ENCODE data around the gene DOCK3. TPM values are rescaled to one million over a fixed set of nuclear protein-coding genes. Genes with fewer than 3 reads are reported as not detected.

Gene DOCK3
- total RNA-seq, 1 experiment from 2014 or later: 8.3 TPM

DNA sequence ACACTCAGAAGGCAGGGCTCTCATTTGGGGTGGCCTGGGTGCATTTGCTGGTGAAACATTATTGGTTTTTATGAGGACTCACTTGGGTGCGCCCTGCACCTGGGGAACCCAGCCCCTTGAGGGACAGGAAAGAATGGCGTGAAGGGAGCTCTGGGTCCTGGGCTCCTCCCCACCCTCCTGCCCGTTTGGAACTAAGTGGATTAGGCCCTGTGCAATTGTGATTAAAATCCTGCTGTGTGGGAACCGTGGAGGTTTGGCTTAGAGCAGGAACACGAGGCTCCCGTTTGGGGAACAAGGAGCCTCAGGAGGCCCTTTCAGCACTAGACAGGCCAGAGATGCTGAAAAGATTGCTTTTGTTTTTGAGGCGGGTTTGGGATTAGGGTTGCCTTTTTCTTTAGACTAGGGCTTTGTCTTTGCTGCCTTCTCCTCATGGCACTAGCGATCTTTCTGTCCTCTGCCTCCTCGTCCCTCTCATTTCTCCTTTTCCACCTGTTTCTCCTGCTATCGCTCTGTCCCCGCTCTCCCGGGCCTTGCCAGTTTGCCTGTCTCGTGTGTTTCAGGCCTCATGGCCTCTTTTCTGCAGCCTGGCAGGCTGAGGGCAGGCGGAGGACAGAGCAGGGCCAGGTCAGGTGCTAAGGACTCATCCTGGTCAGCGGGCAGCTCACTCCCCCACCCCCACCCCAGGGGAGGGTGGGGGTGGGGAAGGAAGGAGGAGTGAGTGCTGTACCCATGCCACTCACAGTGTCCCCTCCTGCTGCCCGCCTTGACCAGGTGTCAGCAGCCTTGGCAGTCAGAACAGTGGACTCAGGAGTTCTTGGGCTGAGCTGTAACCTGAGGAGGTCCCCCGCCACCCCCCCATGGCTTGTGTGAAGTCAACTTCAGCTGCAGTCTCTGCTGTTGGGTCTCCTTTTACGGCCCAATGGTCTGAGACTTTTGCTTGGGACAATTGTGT lies 49.2 kb upstream of the DOCK3 start:
- DNase-seq: no peak
- Histone ChIP-seq H2BK15ac (ENCODE audit: low read depth, low read length) (no peak overlapping the region), H2BK20ac (ENCODE audit: low read depth, low read length, poor library complexity, severe bottlenecking) (no peak overlapping the region), H2BK5ac (ENCODE audit: insufficient read length, low read length) (no peak overlapping the region), H4K20me1 (ENCODE audit: control insufficient read depth, insufficient read depth, insufficient read length) (no peaks in the 10 kb centered on the region), H3K27ac (ENCODE audit: insufficient read length, low read depth, low read length) (no peak overlapping the region), H4K91ac (ENCODE audit: insufficient read length, low read depth, low read length) (no peak overlapping the region), H3K18ac (ENCODE audit: insufficient read length, low read depth, low read length) (no peak overlapping the region), H2AFZ (ENCODE audit: low read length) (no peak overlapping the region), H3K14ac (ENCODE audit: insufficient read depth, low read length) (no peak overlapping the region), H3K79me2 (ENCODE audit: insufficient read depth, low read length) (0 out of 2 replicates have a peak, but pooled peaks cover 2% of the 10 kb centered on the region), H3K4me1 (ENCODE audit: insufficient read depth, low read length) (no peaks in the 10 kb centered on the region; the same call in 1 of the 2 replicates), H4K5ac (ENCODE audit: insufficient read length, low read depth, low read length) (no peak overlapping the region), H2BK12ac (ENCODE audit: insufficient read length, low read depth, low read length) (no peak overlapping the region), H3K4me2 (ENCODE audit: insufficient read depth, insufficient read length, low read length) (no peak overlapping the region), H4K8ac (replicated peaks; ENCODE audit: insufficient read length, low read depth, low read length) (no peak overlapping the region), H2AK5ac (ENCODE audit: insufficient read length, low read length) (no peak overlapping the region), H3T11ph (ENCODE audit: low read length) (no peak overlapping the region), H3K9me3 (ENCODE audit: control insufficient read depth, low read depth, low read length) (no peaks in the 10 kb centered on the region), H3K4ac (ENCODE audit: low read depth, low read length) (no peak overlapping the region), H3K23ac (ENCODE audit: insufficient read length, low read depth, low read length) (no peak overlapping the region), H3K23me2 (ENCODE audit: insufficient read length, low read depth, low read length, poor library complexity, severe bottlenecking) (no peaks in the 10 kb centered on the region), H2BK120ac (ENCODE audit: low read depth, low read length, poor library complexity, severe bottlenecking) (no peak overlapping the region), H3K56ac (ENCODE audit: insufficient read length, low read depth, low read length) (no peak overlapping the region), H3K79me1 (ENCODE audit: insufficient read depth, low read depth, low read length, poor library complexity, severe bottlenecking) (peaks cover 2% of the 10 kb centered on the region), H3K9ac (ENCODE audit: extremely low read depth, insufficient read length, low read length) (no peak overlapping the region), H3K27me3 (ENCODE audit: insufficient read depth, low read length) (no peaks in the 10 kb centered on the region)
- Mint-ChIP-seq H3K36me3 (ENCODE audit: insufficient read depth in 1 of 3, low read depth in 3 of 3) (peaks cover 0 to 25% (median 23%) of the 10 kb centered on the region in 3 experiments; a peak in 6 of 7 replicates), H3K27me3 (ENCODE audit: low read depth) (no peaks in the 10 kb centered on the region), H3K4me1 (peaks cover 54 to 59% of the 10 kb centered on the region in 2 experiments), H3K9me3 (no peaks in the 10 kb centered on the region), H3K27ac (peak overlapping the region; percentile 48 to 93 (median 90); a peak in 6 of 7 replicates), H3K4me3 (no peak overlapping the region)
- no CpG with 5 or more reads among the region's 18 CpGs for WGBS (ENCODE audit: extremely low coverage, insufficient read length, low lambda C conversion rate)
- TF ChIP-seq, protein P1, sequence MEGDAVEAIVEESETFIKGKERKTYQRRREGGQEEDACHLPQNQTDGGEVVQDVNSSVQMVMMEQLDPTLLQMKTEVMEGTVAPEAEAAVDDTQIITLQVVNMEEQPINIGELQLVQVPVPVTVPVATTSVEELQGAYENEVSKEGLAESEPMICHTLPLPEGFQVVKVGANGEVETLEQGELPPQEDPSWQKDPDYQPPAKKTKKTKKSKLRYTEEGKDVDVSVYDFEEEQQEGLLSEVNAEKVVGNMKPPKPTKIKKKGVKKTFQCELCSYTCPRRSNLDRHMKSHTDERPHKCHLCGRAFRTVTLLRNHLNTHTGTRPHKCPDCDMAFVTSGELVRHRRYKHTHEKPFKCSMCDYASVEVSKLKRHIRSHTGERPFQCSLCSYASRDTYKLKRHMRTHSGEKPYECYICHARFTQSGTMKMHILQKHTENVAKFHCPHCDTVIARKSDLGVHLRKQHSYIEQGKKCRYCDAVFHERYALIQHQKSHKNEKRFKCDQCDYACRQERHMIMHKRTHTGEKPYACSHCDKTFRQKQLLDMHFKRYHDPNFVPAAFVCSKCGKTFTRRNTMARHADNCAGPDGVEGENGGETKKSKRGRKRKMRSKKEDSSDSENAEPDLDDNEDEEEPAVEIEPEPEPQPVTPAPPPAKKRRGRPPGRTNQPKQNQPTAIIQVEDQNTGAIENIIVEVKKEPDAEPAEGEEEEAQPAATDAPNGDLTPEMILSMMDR (conservative IDR thresholded peaks at IDR 0.05): no peak

All from H9 (cell line).